Omental fat pad (tissue), 4 donors: ENCODE data around the gene USP48. TPM values are rescaled to one million over a fixed set of nuclear protein-coding genes. Genes with fewer than 3 reads are reported as not detected.

ENCODE experiments used
- ATAC-seq: fragments of 150-250 bp; one replicate; pipeline ENCODE4 v1.9.1; 2016; ENCODE audit warnings: mild to moderate bottlenecking, moderate library complexity; ENCODE audit not compliant: low FRiP score
- DNase-seq: peaks from one replicate; pipeline ENCODE4 v3.0.0-alpha.2; 2019; ENCODE audit warnings: low spot score
- CTCF ChIP-seq, 3 donors: fragments of 450-650 bp; IDR thresholded peaks; one replicate each; pipeline ENCODE4 v1.5.1; 2016 to 2017; ENCODE audit warnings: antibody characterized with exemption in 3 of 3, mild to moderate bottlenecking in 3 of 3, moderate library complexity in 2 of 3
- total RNA-seq, 4 donors: library from RNA; depleted of rRNA; stranded (reverse); fragments of >200 nt; gene quantifications; one replicate each; pipeline ENCODE4 v1.1.0, GENCODE V29; 2016

USP48 gene
- total RNA-seq, 4 donors from 2014 or later = 30.5 to 49.8 (median 39.5) TPM

- no peak for ATAC-seq
- no peak for DNase-seq
- no peak for TF ChIP-seq CTCF (IDR thresholded peaks at IDR 0.05)
These were observed 115.4 kb downstream of the USP48 start for GRCh38 chr1:21667348-21668231.

GRCh38 chr1:21666576-21667320 is 116.2 kb downstream of the USP48 start:
- peak; percentile 6 for DNase-seq
- no peak for ATAC-seq
- no peak for TF ChIP-seq CTCF (IDR thresholded peaks at IDR 0.05)

- ATAC-seq (no peak), DNase-seq (peak; percentile 1)
- TF ChIP-seq CTCF (IDR thresholded peaks at IDR 0.05) = no peak
These were observed 117.0 kb downstream of the USP48 start for GRCh38 chr1:21665711-21666575.

DNA sequence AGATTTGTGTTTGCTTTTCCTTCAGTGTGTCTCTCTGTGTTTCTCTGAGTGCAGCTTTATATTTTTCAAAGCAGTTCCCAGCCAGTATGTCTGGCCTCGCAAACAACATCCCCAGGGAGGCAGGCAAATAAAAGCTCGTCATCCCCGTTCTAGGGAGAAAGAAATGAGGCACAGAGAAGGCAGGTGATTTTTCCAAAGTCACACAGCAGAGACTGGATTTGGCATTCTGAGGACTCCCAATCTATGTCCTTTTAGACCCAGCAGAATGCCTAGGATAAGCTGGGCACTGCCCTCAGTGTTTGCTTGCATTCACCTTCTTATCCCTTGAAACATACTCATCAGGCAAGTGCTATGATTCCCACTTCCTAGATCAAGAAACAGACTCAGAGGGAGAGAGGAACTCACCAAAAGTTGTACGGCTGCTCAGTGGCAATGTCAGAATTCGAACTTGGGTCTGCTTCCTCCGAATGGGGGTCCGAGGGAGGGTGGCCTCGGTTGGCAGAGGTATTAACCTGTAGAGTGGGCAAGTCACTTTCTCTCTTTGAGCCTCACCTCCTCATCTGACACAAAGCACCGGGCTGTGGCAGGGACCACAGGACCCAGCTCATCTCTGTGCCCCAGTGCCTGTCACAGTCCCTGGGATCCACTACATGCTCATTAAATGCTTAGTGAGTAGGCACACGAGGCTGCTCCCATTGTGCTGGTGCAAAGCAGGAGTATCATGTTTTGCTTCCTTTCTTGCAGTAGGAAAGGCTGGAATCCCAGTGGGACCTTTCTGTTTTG is 118.0 kb downstream of the USP48 start:
- ATAC-seq (no peak), DNase-seq (no peak)

GRCh38 chr1:21663951-21664805 is 118.8 kb downstream of the USP48 start:
- ATAC-seq (no peak), DNase-seq (peak; percentile 7)
- TF ChIP-seq CTCF (IDR thresholded peaks at IDR 0.05) = no peak

More for the DNA sequence above, 118.0 kb downstream of the USP48 start:
- no peak for TF ChIP-seq CTCF (IDR thresholded peaks at IDR 0.05)
